A673 (cell line): Measurements from ENCODE around the gene MICALL2. TPM values are rescaled to one million over a fixed set of nuclear protein-coding genes. Genes with fewer than 3 reads are reported as not detected.

Experiments used
- BruUV-seq: library from RNA; stranded (reverse); fragments of 400-500 nt; replicated peaks from 2 replicates; lab custom pipeline; 2021; lab: Mats Ljungman, UMichigan
- CTCF ChIA-PET: fragments of 300-600 bp; sonication (Branson Sonifier 250); formaldehyde crosslinking; loops from one replicate; lab custom pipeline; 2022; ENCODE audit warnings: antibody characterized with exemption; lab: Charles Lee
- POLR2A ChIA-PET: fragments of 300-600 bp; sonication (Branson Sonifier 250); formaldehyde crosslinking; loops from one replicate; lab custom pipeline; 2022; ENCODE audit warnings: antibody characterized with exemption; ENCODE audit not compliant: low non-redundant PET; lab: Charles Lee
- DNase-seq: peaks from one replicate; pipeline ENCODE4 v3.0.0-alpha.2; 2015; ENCODE audit warnings: low spot score
- H3K27ac ChIP-seq: fragments of 200-600 bp; sonication (generic); 2 replicates; pipeline ENCODE4 v1.5.1; 2016; ENCODE audit warnings: mixed run types, low read depth, mild to moderate bottlenecking, mixed read lengths, antibody characterized with exemption, low read length; ENCODE audit not compliant: poor library complexity, severe bottlenecking
- H3K27me3 ChIP-seq: fragments of 200-600 bp; sonication (generic); replicated peaks from 2 replicates; pipeline ENCODE4 v1.6.1; 2017; ENCODE audit warnings: mixed run types, low read depth, mild to moderate bottlenecking, mixed read lengths, antibody characterized with exemption, low read length; ENCODE audit not compliant: insufficient read depth, poor library complexity
- H3K36me3 ChIP-seq: fragments of 200-600 bp; sonication (generic); 2 replicates; pipeline ENCODE4 v1.6.1; 2016; ENCODE audit warnings: mixed run types, mild to moderate bottlenecking, mixed read lengths, antibody characterized with exemption, low read length; ENCODE audit not compliant: insufficient read depth, poor library complexity, severe bottlenecking
- H3K4me1 ChIP-seq: fragments of 200-600 bp; sonication (generic); 2 replicates; pipeline ENCODE4 v1.6.1; 2017; ENCODE audit warnings: mixed run types, mild to moderate bottlenecking, mixed read lengths, antibody characterized with exemption, low read length; ENCODE audit not compliant: insufficient read depth, poor library complexity, severe bottlenecking
- H3K4me3 ChIP-seq: fragments of 200-600 bp; sonication (generic); 2 replicates; pipeline ENCODE4 v1.5.1; 2016; ENCODE audit warnings: low read depth, mixed run types, mild to moderate bottlenecking, mixed read lengths, low read length; ENCODE audit not compliant: poor library complexity, severe bottlenecking
- H3K9me3 ChIP-seq: fragments of 200-600 bp; sonication (generic); 2 replicates; pipeline ENCODE4 v1.6.1; 2016; ENCODE audit warnings: mixed run types, low read depth, mild to moderate bottlenecking, mixed read lengths, antibody characterized with exemption, low read length; ENCODE audit not compliant: poor library complexity, severe bottlenecking
- EZH2 ChIP-seq: fragments of 200-600 bp; sonication (generic); IDR thresholded peaks from 2 replicates; pipeline ENCODE4 v1.6.1; 2017; ENCODE audit warnings: borderline replicate concordance, low read depth, mild to moderate bottlenecking, mixed read lengths, antibody characterized with exemption, low read length; ENCODE audit not compliant: poor library complexity, severe bottlenecking
- intact Hi-C: fragments of 100-400 bp; cut with micrococcal nuclease; formaldehyde crosslinking; loops from one replicate; pipeline ENCODE4 v1.10.0; 2022; ENCODE audit not compliant: unreplicated experiment
- total RNA-seq: library from RNA; stranded (reverse); gene quantifications from 2 replicates; pipeline ENCODE4 v1.2.3, GENCODE V29; 2021
- TF ChIP-seq, protein P1 (sequence below): fragments of 300-800, 200-600 bp; sonication (generic); conservative IDR thresholded peaks from 2 replicates; pipeline ENCODE4 v1.5.1; 2017; ENCODE audit warnings: low read depth, mild to moderate bottlenecking, antibody characterized with exemption, low read length, moderate library complexity, mixed read lengths

Gene MICALL2
- total RNA-seq, 1 experiment from 2014 or later, result 10.1 TPM

DNA sequence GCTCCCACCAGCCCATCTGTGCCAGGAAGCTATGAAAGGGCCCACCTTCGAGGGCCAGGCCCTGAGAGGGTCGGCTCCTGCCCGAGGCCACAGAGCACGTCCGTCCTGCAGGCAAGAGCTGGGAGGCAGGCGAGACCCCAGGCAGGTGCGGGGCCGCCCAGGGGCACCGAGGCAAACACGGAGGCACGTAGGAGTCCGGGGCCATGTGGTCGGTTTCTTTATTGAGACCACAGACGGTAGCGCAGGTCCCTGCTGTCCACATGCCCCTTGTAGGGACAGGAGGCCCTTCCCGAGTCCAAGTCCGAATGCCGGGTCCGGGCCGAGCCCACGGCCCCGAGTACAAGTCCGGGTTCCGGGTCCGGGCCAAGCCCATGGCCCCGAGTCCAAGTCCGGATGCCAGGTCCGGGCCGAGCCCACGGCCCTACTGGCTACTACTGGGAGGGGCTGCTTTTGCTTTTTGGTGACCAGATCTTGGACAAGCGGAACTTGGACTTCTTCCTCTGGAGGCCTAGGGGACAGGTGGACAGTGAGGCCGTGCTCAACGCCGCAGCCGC is 25.0 kb downstream of the MICALL2 start:
- CTCF ChIA-PET, result no interaction called here
- no peak overlapping the region for H3K4me3 ChIP-seq
- no peak for DNase-seq
- BruUV-seq, result no TSS peak
- intact Hi-C loops, result loop anchor here (5.0 kb wide), 2 partner anchors 207 to 442 kb away; no protein-coding TSS in a partner anchor
- no peaks in the 10 kb centered on the region for H3K27me3 ChIP-seq
- POLR2A ChIA-PET, result no interaction called here
- H3K4me1 ChIP-seq, result peaks cover 6% of the 10 kb centered on the region
- no peaks in the 10 kb centered on the region for H3K36me3 ChIP-seq
- TF ChIP-seq EZH2, result no peak
- TF ChIP-seq, protein P1, sequence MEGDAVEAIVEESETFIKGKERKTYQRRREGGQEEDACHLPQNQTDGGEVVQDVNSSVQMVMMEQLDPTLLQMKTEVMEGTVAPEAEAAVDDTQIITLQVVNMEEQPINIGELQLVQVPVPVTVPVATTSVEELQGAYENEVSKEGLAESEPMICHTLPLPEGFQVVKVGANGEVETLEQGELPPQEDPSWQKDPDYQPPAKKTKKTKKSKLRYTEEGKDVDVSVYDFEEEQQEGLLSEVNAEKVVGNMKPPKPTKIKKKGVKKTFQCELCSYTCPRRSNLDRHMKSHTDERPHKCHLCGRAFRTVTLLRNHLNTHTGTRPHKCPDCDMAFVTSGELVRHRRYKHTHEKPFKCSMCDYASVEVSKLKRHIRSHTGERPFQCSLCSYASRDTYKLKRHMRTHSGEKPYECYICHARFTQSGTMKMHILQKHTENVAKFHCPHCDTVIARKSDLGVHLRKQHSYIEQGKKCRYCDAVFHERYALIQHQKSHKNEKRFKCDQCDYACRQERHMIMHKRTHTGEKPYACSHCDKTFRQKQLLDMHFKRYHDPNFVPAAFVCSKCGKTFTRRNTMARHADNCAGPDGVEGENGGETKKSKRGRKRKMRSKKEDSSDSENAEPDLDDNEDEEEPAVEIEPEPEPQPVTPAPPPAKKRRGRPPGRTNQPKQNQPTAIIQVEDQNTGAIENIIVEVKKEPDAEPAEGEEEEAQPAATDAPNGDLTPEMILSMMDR, result no peak
- no peaks in the 10 kb centered on the region for H3K9me3 ChIP-seq
- H3K27ac ChIP-seq, result no peak overlapping the region

DNA sequence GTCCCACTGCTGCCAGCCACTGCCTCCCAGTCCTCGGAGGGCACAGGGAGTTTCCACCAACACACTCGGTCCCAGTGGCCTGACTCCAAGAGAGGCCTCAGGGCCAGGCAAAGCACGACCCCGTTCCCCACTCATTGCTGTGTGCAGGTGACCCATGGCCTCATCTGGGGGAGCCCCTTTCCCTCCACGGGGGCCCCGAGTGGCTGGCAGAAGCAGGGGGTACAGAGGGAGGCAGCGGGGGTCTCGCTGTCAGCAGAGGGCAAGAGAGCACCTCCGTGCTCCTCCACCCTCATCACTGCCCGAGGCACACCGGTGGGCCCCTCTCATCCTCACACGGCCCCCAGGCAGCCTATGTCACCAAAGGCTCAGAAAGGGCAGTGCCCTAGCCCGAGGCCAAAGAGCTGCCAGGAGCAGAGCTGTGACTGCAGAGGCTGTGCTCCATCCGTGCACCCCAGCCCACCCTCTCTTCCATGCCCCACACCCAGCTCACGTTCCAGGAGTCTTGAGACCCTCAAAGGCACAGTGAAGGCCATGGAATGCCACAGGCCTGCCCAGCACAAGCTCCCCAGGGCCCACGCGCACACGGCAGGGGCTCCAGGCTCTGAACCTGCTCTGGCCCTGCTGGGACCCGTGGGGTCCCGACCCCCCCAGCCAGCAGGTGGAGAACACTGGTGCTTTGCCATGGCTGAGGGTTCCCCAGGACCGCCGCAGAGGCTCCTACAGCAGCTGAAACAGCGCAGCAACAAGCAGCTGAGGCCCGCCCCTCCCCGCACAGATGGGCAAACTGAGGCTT is 25.9 kb downstream of the MICALL2 start:
- H3K9me3 ChIP-seq, result no peaks in the 10 kb centered on the region
- no peaks in the 10 kb centered on the region for H3K36me3 ChIP-seq
- CTCF ChIA-PET, result interaction anchor here (1.2 kb wide), 1 partner anchor 9 kb away, joined by 3 read pairs; no protein-coding TSS in a partner anchor
- H3K4me1 ChIP-seq, result peaks cover 13% of the 10 kb centered on the region
- no peak for DNase-seq
- TF ChIP-seq, protein P1, result no peak
- no peak for TF ChIP-seq EZH2
- H3K27ac ChIP-seq, result no peak overlapping the region
- no peak overlapping the region for H3K4me3 ChIP-seq
- BruUV-seq, result no TSS peak
- intact Hi-C loops, result loop anchor here (5.0 kb wide), 2 partner anchors 206 to 441 kb away; no protein-coding TSS in a partner anchor
- POLR2A ChIA-PET, result no interaction called here
- H3K27me3 ChIP-seq, result no peaks in the 10 kb centered on the region

DNA sequence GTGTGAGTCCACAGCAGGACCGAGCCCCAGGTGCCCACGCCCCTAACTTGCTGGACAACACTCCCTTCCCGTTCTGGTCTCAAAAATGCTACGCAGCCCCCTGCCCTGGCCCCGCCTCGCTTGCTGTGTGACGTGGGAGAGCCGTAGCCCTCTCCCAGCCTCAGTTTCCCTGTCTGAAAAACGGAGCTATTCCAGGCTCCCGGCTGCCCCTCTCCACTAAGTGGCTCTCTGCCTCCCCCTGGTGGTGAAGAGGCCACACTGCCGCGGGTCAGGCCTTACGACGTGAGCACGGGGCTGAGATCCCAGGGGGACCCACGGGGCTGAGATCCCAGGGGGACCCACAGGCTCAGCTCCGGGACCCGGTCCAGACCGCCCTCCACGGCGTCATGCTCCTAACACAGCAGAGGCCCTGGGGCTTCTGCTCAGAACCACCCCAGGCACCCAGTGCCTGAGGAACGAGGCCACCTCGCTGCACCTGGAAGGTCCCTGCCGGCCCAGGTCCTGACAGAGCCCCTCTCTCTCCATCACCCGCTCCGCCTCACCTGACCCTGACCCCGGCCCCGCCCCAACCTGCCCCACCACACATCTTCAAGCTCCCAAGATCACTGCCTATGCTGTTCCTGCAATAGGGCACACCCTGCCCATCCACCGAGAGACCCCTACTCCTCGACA is 26.7 kb downstream of the MICALL2 start:
- no peaks in the 10 kb centered on the region for H3K36me3 ChIP-seq
- intact Hi-C loops, result loop anchor here (1.0 to 5.0 kb wide), 3 partner anchors 205 to 440 kb away; no protein-coding TSS in a partner anchor
- BruUV-seq, result no TSS peak
- TF ChIP-seq, protein P1, result peak; percentile 97
- TF ChIP-seq EZH2, result no peak
- H3K4me3 ChIP-seq, result no peak overlapping the region
- H3K9me3 ChIP-seq, result no peaks in the 10 kb centered on the region
- CTCF ChIA-PET, result interaction anchor here (0.6 to 1.2 kb wide), 4 partner anchors 10 to 240 kb away, joined by 3 to 5 read pairs (median 4); no protein-coding TSS in a partner anchor
- H3K27ac ChIP-seq, result no peak overlapping the region
- peaks cover 13% of the 10 kb centered on the region for H3K4me1 ChIP-seq
- POLR2A ChIA-PET, result no interaction called here
- H3K27me3 ChIP-seq, result no peaks in the 10 kb centered on the region
- DNase-seq, result peak; percentile 80
